Fibroblast of upper back skin (primary cell): ENCODE data around the gene SSB.
A peak's percentile ranks its signal among the peaks of the same experiment; 100 is the strongest.
"Not testable (repeated sequence)": the region's sequence is repeated elsewhere in the genome, so short reads cannot be mapped to it uniquely, and the experiment has no call there.

Experiments used
- DNase-seq: peaks from one replicate; pipeline ENCODE4 v3.0.0-alpha.2; 2013

The SSB gene

DNA sequence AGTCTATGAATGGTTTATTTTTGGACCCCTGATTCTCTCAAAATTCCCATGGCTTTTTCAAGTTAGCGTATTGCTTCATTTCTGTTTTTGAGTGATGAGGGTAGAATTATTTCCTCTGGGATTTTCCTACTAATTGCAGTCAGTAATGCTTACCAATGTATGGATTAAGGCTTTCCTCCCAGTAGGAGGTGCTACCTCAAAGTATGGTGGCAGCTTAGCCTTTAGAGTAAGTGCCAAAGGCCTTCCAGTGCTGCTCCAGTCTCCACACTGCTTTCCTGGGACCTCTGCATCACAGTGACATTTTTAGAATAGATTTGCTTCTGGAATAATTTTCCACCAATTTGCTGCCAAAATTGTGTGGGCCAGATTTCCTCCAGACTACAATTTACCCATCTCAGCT lies 16.2 kb upstream of the SSB start:
- no peak for DNase-seq

DNA sequence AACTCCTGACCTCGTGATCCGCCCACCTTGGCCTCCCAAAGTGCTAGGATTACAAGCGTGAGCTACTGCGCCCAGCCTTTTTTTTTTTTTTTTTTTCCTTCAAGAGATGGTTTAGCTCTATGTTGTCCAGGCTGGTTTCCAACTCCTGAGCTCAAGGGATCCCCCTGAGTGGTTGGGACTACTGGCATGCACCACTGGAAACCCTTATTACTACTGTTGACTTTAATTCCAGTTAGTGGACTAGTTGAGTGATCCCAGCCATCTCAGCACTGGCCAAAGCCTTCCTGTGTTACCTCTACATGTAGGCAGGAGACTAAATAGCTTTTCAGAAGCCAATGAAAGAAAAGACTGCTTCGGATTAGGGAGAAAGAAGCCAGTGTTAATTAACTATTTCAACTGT lies 8.1 kb upstream of the SSB start:
- DNase-seq: no peak

DNA sequence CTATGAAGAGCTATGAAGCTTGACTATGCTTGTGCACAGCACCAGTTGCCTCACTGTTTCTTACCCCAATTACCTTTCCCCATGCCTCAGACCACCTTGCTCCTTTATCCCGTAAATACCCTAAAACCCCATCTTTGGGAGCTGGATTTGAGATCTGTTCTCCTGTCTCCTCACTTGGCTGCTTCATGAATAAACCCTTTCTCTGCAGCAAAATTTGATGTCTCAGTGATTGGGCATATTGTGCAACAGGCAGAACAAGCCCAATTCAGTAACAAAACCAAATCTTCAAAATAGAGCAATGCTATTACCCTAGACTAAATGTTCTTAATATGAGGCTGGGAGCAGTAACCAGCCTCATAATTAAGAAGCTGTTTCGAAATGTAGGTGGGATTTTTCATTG lies 3.5 kb upstream of the SSB start:
- DNase-seq: no peak

DNA sequence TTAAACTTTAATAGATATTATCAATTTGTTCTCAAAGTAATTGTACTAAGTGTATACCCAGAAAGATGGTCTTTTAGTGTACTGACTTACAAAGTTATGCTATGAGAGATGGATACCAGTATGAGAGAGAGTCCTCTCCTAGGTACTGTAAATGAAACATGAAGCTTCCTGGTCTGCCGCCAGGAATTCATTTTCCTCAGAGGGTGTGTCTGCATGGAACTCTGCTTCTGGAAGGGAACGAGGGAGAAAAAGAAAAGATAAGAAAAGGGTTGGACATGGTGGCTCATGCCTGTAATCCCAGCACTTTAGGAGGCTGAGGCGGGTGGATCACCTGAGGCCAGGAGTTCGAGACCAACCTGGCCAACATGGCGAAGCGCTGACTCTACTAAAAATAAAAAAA lies 2.2 kb upstream of the SSB start:
- no peak for DNase-seq

DNA sequence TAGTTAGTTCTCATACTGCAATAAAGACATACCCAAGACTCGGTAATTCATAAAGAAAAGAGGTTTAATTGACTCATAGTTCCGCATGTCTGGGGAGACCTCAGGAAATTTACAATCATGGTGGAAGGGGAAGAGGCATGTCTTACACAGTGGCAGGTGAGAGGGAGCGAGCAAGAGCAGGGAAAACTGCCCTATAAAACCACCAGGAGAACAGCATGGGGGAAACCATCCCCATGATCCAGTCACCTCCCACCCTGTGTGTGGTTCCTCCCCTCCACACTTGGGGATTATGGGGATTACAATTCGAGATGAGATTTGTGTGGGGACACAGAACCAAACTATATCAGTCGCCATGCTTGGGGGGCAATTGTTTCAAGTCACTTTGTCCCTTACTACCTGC lies 1.1 kb upstream of the SSB start:
- DNase-seq: no peak

DNA sequence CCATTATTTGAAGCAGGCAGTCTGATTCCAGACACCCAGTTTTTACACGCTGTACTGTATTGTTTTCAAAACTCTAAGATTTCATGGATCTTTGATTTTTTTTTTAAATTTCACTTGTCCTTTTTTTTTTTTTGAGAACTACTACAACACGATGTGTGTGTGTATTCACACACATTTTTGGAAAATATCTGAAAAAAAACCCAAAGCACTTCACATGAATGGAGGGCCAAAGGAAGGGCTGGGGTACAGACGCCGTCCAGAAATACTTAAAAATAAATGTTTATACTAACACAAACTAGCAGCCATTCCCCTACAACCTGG lies 314 bp upstream of the SSB start:
- DNase-seq: no peak

DNA sequence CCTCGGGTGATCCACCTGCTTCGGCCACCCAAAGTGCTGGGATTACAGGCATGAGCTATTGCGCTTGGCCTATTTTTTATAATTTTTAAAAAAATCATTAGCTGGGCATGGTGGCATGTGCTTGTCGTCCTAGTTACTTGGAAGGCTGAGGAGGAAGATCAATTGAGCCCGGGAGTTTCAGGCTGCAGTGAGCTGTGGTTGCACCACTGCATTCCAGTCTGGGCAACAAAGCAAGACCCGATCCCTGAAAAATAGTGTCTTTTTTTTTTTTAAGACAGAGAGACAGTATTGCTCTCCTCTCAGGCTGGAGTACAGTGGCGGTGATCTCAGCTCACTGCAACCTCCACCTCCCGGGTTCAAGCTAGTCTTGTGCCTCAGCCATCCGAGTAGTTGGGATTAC lies 4.8 kb downstream of the SSB start:
- DNase-seq: no peak

DNA sequence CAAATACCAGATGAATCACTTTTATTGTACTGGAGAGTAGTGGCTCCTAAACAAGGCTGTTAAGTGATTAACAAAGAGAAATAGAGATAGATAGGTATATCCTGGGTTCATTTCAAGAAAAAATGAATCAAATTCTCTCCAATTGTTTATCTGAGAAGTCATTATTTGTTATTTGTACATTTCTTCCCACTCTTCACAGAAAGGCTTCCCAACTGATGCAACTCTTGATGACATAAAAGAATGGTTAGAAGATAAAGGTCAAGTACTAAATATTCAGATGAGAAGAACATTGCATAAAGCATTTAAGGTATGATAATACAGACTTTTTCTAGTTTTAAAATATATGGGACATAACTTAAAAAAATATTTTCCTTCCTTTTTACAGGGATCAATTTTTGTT lies 7.9 kb downstream of the SSB start:
- DNase-seq: no peak

DNA sequence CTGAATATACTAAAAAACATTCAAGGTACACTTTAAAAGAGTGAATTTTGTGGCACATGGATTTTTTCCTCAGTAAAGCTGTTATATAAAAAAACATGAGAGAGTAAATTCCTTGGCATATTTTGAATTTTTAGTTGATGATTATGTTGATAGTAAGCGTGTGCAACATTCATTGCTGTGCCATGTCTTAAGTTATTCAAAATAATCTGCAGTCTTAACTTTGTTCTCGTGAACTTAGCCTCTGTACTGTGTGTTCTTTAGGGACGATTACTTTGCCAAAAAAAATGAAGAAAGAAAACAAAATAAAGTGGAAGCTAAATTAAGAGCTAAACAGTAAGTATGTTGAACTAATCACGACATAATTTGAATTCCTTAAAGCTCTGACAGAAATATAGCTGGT lies 9.6 kb downstream of the SSB start:
- peak; percentile 36 for DNase-seq

DNA sequence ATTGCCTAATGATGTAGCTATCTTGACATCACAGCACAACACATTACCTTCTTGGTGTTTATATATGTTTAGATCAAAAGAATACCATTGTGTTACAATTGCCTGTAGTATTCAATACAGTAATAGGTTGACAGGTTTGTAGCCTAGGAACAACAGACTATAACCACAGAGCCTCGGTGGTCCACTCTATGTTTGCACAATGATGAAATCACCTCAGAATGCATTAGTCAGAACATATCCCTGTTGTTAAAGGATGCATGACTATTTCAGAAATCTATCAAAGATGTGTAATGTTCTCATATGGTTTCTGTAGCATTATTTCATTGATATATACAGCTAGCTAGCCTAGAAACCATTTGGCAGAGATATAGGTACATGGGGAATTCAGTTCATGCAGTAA lies 17.2 kb downstream of the SSB start:
- peak; percentile 86 for DNase-seq

DNA sequence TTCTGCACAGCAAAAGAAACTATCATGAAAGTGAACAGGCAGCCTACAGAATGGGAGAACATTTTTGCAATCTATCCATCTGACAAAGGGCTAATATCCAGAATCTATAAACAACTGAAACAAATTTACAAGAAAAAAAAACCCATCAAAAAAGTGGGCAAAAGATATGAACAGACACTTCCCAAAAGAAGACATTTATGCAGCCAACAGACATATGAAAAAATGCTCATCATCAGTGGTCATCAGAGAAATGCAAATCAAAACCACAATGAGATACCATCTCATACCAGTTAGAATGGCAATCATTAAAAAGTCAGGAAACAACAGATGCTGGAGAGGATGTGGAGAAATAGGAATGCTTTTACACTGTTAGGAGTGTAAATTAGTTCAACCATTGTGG lies 18.3 kb downstream of the SSB start:
- DNase-seq: not testable (repeated sequence)

DNA sequence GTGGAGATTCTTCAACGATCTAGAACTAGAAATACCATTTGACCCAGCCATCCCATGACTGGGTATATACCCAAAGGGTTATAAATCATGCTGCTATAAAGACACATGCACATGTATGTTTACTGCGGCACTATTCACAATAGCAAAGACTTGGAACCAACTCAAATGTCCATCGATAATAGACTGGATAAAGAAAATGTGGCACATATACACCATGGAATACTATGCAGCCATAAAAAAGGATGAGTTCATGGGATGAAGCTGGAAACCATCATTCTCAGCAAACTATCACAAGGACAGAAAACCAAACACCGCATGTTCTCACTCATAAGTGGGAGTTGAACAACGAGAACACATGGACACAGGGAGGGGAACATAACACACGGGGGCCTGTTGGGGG lies 18.7 kb downstream of the SSB start:
- DNase-seq: not testable (repeated sequence)

DNA sequence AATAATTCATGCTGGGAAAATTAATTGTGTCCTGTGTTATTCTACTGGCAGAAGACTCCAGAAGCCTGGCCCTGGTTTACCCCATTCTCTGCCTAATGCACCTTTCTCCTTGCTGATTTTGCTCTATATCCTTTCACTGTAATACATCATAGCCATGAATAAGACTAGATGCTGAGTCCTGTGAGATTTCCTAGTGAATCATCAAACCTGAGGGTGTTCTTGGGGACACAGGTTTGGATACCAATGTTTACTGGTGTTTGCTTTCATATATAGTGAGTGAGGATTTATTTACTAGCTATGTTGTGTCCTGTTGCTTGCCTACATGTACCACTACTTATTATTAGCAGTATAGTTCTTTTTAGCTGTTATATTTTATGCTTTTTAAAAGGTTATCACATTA lies 19.6 kb downstream of the SSB start:
- no peak for DNase-seq

DNA sequence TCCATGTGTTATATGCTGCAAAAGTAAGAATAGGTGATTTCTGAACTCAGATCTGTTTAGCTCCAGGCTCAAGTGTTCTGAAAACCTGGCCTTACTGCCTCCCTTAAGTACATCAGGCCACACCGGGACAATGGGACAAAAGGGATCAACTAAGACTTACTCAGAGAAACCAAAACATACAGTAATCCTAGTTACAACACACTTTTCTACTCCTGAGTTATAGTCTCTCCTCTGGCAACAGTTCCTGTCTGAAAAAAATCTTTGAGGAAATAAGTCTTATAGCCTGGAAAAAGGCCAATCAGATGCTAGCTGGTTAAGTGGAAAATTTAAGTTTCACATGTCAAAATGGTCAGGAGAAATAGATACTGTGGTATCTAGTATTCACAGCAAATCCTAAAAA lies 20.4 kb downstream of the SSB start:
- peak; percentile 63 for DNase-seq

DNA sequence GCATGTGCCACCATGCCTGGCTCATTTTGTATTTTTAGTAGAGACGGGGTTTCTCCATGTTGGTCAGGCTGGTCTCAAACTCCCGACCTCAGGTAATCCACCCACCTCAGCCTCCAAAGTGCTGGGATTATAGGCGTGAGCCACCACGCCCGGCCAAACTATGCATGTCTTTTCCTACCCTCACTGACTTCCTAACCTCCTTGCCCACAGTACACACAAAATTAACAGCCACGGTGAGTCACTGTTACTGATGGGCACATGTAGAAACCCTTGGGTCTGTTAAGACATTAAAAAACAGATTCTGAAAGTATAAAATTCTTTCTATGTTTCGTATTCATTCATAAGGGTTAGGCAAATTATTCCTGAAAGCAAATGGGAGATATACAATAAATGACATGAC lies 21.4 kb downstream of the SSB start:
- not testable (repeated sequence) for DNase-seq

DNA sequence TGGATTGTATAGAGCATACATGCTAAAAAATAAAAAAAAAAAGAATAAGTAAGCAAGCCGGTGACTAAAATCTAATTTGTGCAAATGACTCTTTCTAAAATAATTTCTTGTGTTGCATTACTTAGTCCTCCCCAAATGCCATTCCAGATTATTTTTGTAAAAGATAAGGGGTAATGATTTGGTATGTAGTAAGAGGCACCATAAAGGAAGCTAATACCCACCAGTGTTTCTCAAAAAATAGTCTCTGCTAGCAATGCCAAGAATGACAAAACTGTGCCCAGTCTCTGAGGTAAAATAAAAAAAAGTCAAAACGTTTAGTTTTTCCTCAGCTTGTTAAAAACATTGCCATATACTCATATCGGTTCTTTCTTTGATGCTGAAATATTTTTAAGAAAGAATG lies 23.4 kb downstream of the SSB start:
- DNase-seq: no peak

DNA sequence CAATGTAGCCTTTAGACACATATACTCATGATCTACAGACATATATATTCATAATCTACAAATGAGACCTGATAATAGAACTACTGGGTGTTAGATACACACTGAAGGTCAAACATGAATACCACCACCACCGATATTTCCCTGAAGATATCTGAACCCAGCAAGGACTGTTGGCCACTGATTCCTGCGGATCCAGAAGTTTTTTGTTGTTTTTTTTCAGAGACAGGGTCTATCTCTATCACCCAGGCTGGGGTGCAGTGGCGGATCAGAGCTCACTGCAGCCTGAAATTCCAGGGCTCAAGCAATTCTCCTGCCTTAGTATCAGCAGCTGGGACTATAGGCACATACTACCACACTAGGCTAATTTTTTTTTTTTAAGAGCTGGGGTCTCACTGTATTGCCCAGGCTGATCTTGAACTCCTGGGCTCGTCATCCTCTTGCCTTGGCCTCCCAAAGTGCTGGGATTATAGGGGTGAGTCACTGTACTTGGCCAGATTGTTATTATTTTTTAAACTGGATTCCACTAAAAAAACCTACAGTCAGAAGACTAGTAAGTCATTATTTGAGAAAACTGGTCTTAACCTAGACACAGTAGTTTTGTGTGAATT lies 24.2 kb downstream of the SSB start:
- no peak for DNase-seq

DNA sequence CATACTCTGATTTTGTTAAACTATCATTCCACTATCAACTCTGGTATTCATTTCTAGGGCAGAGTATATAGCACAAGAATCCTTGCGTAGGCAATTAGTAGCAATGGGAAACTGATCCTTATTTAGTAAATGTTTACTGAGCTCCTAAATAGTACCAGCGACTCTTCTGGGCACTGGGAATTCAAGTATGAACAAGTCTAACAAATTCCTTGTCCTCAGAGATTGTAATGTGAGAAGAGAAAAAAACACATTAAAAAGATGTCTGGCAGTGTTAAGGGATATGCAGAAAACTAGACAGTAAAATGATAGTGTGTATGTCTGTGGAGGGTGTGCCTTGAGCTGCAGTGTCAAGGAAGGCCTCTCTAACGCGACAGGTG lies 25.3 kb downstream of the SSB start:
- no peak for DNase-seq

DNA sequence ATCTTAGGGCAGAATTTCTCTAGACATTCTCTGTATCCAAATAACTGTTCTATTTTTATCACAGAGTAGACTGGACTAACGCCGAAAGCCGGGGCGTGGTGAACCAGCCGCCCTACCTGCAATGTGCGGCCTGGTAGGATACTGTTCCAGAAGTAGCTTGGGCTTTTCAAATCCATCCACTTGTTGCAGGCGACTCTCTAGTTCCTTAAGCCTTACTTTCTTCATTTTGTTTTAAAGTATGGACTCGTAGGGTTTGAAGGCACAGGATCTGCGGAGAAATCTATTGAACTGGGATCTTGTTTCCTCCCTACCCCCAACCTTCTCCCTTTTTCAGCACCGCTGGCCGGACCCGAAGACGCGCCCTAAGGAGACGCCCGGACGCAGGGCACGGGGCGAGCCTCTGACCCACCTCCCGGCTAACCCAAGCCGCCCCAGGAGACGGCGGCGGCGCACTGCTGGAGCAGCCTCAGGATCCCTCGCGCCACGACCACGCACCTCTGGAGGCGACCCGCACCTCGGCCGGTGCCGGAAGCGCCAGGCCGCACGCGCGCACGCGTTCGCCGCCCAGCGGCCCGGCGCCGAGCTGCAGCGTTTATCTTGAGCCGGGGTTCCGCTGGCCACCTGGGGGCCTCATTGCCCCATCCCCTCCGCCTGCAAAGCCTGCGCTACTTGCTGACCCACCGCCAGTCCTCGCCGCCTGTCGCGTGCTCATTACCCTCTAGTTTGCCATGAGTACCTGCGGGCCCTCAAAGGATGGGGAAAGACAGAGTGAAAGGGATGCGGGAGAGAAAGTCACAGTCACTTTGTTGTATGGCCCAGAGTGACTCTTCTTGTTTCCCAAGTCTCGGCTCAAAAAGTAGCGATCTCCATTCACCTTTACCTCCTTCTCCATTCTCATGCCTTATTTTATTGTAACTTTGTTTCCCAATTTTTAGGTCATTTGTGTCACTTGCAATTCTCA lies 26.0 kb downstream of the SSB start, which contains the start of gene METTL5:
TSS of gene METTL5 (minus strand) at position 533 of the 961 bp plus-strand sequence. CDS start at position 225, 308 bp downstream.
- DNase-seq: peak; percentile 72

DNA sequence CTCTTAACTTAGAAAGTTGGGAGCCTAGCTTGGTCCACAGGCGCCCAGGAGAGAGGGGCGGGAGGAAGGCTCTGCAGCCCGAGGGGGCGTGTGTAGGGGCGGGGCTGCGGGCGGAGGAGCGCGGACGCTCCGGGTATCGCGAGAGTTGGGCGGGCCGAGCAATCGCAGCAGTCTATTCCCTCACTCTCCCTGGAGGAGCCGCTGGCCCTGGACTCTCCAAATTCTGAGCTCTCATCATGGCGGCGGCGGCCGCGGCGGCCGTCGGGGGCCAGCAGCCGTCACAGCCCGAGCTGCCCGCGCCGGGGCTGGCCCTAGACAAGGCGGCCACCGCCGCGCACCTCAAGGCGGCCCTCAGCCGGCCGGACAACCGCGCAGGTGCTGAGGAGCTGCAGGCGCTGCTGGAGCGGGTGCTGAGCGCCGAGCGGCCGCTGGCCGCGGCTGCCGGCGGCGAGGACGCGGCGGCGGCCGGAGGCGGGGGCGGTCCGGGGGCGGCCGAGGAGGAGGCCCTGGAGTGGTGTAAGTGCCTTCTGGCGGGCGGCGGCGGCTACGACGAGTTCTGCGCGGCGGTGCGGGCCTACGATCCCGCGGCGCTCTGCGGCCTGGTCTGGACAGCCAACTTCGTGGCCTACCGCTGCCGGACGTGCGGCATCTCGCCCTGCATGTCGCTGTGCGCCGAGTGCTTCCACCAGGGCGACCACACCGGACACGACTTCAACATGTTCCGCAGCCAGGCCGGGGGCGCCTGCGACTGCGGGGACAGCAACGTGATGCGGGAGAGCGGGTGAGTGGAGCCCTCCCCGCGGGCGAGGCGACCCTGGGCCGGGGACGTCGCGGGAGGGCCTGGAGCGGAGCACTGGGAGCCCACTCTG lies 28.8 kb downstream of the SSB start, which contains the start of gene UBR3:
TSS of gene UBR3 (plus strand) at position 183 of the 869 bp plus-strand sequence. CDS start at position 237, 54 bp downstream.
- DNase-seq: peak; percentile 94

DNA sequence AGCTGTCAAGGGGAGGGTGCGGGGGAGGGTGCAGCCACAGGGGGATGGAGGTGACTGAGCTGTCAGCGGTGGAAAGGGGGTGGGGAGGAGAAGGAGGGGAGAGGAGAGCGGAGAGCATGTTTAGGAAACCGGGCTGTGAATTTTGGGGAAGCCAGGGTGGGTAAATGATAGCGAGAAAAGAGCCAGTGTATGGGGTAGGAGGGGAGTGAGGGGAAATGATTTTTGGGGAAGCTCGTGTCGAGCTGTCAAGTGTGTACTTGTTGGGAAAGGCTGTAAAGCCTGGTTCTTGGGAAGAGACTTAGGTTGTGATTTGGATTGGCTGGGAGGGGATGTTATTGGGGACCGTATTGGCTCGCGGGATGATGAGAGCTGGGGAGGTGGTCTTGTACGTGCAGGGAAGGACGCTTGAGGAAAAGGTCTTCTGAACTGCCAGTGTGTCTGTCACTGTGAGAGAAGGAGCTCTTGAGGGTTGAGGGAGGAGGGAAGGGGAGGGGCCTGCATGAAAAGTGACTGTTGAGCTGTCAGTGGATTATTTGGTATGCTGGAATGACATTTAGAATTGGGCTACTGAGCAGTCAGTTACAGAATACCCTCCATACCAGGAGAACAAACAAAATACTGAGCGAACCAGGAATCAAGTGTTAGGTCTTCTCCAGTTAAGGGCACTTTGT lies 29.6 kb downstream of the SSB start:
- DNase-seq: peak; percentile 30

DNA sequence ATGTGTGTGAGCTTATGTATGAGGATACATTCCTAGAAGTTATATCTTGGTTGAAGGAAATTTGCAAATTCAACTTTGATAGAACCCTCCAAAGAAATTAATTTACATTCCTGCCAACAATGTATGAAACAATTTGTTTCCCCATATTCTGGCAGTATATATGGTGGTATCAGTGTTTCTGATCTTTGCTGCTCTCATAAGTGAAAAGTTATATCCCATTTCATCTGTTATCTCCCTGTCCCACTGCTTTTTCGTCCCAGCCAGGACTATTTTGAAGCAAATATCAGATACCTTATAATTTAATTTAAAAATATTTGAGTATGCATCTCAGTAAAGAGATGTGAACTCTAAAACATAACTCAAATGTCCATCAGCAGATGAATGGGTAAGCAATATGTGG lies 35.7 kb downstream of the SSB start:
- no peak for DNase-seq
